Measurements from ENCODE around the gene TNN. TPM values are rescaled to one million over a fixed set of nuclear protein-coding genes. Genes with fewer than 3 reads are reported as not detected.

Gene TNN
- total and polyA plus RNA-seq, 2 donors from 2014 or later, result 0.26 TPM; not detected in 1

- Histone ChIP-seq H3K4me3 (ENCODE audit: low read length in 3 of 3) (no peak overlapping the region), H3K27ac (ENCODE audit: low read depth in 2 of 2, low read length in 2 of 2) (no peak overlapping the region), H3K4me1 (ENCODE audit: control insufficient read depth in 2 of 3, insufficient read depth in 2 of 3, low read depth in 1 of 3, low read length in 3 of 3) (peaks cover 0 to 8% (median 6%) of the 10 kb centered on the region in 3 donors), H3K9ac (ENCODE audit: low read length in 3 of 3) (no peak overlapping the region), H3K9me3 (ENCODE audit: control insufficient read depth in 2 of 3, insufficient read depth in 1 of 3, low read length in 3 of 3) (no peaks in the 10 kb centered on the region), H3K27me3 (ENCODE audit: control insufficient read depth, insufficient read depth, low read length) (no peaks in the 10 kb centered on the region), H3K36me3 (ENCODE audit: control insufficient read depth in 2 of 3, insufficient read depth in 3 of 3, low read length in 3 of 3) (no peaks in the 10 kb centered on the region)
- FAIRE-seq (no peak), DNase-seq (no peak)
- no peak for TF ChIP-seq CTCF (IDR thresholded peaks at IDR 0.05; ENCODE audit: borderline replicate concordance, extremely low read depth, insufficient read depth)
- intact Hi-C loops (cut with DNase I), result no loop called here
Observed at GRCh38 chr1:175126347-175126746, 58.7 kb downstream of the TNN start.

DNA sequence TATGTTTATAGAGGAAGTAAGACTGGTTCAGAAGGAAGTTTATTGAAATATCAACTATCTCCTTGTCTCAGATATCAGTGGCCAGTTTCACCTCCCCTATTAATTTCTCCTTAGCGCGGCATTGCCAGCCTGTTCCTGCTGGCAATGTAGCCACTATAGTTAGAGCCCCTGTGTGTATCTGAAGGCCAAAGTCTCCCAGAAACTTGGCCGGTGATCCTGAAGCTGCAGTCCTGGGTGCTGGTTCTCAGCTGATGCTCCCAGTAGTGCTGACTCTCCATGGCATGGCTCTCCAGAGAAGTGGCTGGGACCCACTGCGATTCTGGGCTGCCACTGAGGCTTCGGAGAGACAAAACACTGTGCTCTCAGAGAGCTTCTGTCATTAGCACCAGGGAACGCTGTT, 59.9 kb downstream of the TNN start:
- no peak for TF ChIP-seq CTCF (IDR thresholded peaks at IDR 0.05; ENCODE audit: borderline replicate concordance, extremely low read depth, insufficient read depth)
- DNase-seq (no peak), FAIRE-seq (no peak)
- Histone ChIP-seq H3K9me3 (ENCODE audit: control insufficient read depth in 2 of 3, insufficient read depth in 1 of 3, low read length in 3 of 3) (no peaks in the 10 kb centered on the region), H3K4me1 (ENCODE audit: control insufficient read depth in 2 of 3, insufficient read depth in 2 of 3, low read depth in 1 of 3, low read length in 3 of 3) (peaks cover 0 to 8% (median 6%) of the 10 kb centered on the region in 3 donors), H3K27ac (ENCODE audit: low read depth in 2 of 2, low read length in 2 of 2) (no peak overlapping the region), H3K4me3 (ENCODE audit: low read length in 3 of 3) (no peak overlapping the region), H3K36me3 (ENCODE audit: control insufficient read depth in 2 of 3, insufficient read depth in 3 of 3, low read length in 3 of 3) (no peaks in the 10 kb centered on the region), H3K9ac (ENCODE audit: low read length in 3 of 3) (no peak overlapping the region), H3K27me3 (ENCODE audit: control insufficient read depth, insufficient read depth, low read length) (no peaks in the 10 kb centered on the region)
- intact Hi-C loops (cut with DNase I), result no loop called here

GRCh38 chr1:175128523-175128922, 60.9 kb downstream of the TNN start:
- Histone ChIP-seq H3K9me3 (ENCODE audit: control insufficient read depth in 2 of 3, insufficient read depth in 1 of 3, low read length in 3 of 3) (no peaks in the 10 kb centered on the region), H3K4me1 (ENCODE audit: control insufficient read depth in 2 of 3, insufficient read depth in 2 of 3, low read depth in 1 of 3, low read length in 3 of 3) (peaks cover 0 to 8% (median 6%) of the 10 kb centered on the region in 3 donors), H3K4me3 (ENCODE audit: low read length in 3 of 3) (no peak overlapping the region), H3K9ac (ENCODE audit: low read length in 3 of 3) (no peak overlapping the region), H3K27me3 (ENCODE audit: control insufficient read depth, insufficient read depth, low read length) (no peaks in the 10 kb centered on the region), H3K36me3 (ENCODE audit: control insufficient read depth in 2 of 3, insufficient read depth in 3 of 3, low read length in 3 of 3) (no peaks in the 10 kb centered on the region), H3K27ac (ENCODE audit: low read depth in 2 of 2, low read length in 2 of 2) (no peak overlapping the region)
- intact Hi-C loops (cut with DNase I), result no loop called here
- no peak for TF ChIP-seq CTCF (IDR thresholded peaks at IDR 0.05; ENCODE audit: borderline replicate concordance, extremely low read depth, insufficient read depth)
- FAIRE-seq (no peak), DNase-seq (no peak)

- intact Hi-C loops (cut with DNase I), result no loop called here
- no peaks in the 10 kb centered on the region for H3K27me3 ChIP-seq (ENCODE audit: control insufficient read depth, insufficient read depth, low read length)
- H3K9ac ChIP-seq (ENCODE audit: low read length in 3 of 3), result no peak overlapping the region
- H3K27ac ChIP-seq (ENCODE audit: low read depth in 2 of 2, low read length in 2 of 2), result no peak overlapping the region
- no peak for TF ChIP-seq CTCF (IDR thresholded peaks at IDR 0.05; ENCODE audit: borderline replicate concordance, extremely low read depth, insufficient read depth)
- DNase-seq (peak in 1 of 5 donors; percentile 49), FAIRE-seq (no peak)
- no peaks in the 10 kb centered on the region for H3K9me3 ChIP-seq (ENCODE audit: control insufficient read depth in 2 of 3, insufficient read depth in 1 of 3, low read length in 3 of 3)
- H3K36me3 ChIP-seq (ENCODE audit: control insufficient read depth in 2 of 3, insufficient read depth in 3 of 3, low read length in 3 of 3), result no peaks in the 10 kb centered on the region
- H3K4me3 ChIP-seq (ENCODE audit: low read length in 3 of 3), result no peak overlapping the region
- H3K4me1 ChIP-seq (ENCODE audit: control insufficient read depth in 2 of 3, insufficient read depth in 2 of 3, low read depth in 1 of 3, low read length in 3 of 3), result peaks cover 0 to 8% (median 6%) of the 10 kb centered on the region in 3 donors
Observed at GRCh38 chr1:175129182-175129581, 61.5 kb downstream of the TNN start.
